HCEC 1CT (cell line): Measurements from ENCODE around the gene SLC4A3.

Experiments used
- DNase-seq: peaks from one replicate; pipeline ENCODE4 v3.0.0-alpha.2; 2017

Gene SLC4A3

DNA sequence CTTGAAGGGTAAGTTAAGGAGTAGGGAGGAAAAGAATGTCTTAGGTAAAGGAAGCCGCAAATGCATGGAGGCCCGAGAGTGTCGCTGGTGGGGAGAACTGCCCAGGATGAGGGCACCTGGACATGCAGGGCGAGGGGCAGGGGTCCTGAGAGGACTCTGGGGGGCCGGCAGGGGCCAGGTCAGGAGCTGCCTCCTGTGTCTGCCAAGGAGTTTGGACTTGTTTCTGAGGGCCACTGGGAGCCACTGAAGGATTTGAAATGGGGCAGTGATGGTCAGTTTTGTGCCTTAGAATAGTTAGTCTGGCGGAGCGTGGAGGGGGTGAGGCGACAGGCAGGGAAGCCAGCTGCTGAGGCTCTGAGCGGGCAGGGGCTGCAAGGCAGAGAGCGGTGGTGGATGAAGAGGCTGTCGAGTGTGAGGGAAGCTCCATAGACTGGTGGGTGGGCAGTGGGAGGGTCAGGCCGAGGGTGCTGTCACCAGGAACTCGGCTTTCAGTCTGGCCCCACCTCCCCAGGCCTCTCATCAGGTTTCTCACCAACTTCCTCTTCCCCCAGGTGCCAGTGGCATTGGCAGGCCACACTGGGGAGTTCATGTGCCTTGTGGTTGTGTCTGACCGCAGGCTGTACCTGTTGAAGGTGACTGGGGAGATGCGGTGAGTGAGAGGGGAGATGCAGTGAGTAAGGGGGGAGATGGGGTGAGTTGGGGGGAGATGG is 14.7 kb upstream of the SLC4A3 start:
- DNase-seq, result no peak

DNA sequence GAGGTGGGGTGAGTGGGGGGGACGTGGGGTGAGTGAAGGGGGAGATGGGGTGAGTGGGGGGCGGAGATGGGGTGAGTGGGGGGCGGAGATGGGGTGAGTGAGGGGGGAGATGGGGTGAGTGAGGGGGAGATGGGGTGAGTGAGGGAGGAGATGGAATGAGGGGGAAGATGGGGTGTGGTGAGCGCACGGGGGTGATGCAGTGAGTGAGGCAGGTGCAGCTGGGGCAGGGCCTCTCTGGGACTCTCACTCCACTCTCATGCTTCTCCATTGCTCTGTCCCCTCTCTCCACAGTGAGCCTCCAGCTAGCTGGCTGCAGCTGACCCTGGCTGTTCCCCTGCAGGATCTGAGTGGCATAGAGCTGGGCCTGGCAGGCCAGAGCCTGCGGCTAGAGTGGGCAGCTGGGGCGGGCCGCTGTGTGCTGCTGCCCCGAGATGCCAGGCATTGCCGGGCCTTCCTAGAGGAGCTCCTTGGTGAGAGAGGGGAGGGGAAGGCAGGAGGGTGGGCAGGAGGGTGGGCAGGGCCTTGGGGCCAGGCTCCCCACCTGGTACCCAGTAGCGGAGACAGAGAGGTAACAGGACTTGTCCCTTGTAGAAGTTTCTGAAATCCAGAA is 13.9 kb upstream of the SLC4A3 start:
- DNase-seq, result no peak

DNA sequence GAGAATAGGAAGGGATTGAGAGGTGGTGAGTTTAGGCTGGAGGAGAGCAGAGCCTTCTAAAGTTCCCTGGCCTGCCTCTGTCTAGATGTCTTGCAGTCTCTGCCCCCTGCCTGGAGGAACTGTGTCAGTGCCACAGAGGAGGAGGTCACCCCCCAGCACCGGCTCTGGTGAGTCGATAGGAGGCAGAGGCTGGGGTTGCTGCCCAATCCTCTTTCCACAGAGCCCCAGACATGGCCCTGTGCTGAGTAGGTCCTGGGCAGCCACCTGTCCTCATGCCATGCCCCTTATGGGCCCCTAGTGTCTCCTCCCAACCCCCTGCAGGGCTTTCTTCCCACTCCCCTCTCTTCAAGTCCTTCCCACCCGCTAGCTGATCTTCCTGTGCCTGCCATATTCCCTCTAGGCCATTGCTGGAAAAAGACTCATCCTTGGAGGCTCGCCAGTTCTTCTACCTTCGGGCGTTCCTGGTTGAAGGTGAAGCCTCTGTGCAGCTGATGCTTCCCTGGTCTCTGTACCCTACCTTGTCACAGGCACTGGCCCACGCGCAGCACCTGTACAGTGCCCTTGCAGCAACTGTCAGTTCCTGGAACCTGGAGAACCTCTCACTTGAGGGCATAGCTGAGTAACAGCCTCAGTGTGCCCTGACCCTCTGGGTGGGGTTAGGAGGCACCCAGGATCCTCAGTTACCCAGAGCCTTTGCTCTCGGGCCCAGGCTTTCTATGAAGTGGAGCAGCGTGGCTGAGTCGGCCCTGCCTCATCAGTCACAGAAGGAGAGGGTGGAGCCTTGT is 13.2 kb upstream of the SLC4A3 start:
- DNase-seq, result no peak

- no peak for DNase-seq
Measured at GRCh38 chr2:219615036-219615435, 12.4 kb upstream of the SLC4A3 start.

DNA sequence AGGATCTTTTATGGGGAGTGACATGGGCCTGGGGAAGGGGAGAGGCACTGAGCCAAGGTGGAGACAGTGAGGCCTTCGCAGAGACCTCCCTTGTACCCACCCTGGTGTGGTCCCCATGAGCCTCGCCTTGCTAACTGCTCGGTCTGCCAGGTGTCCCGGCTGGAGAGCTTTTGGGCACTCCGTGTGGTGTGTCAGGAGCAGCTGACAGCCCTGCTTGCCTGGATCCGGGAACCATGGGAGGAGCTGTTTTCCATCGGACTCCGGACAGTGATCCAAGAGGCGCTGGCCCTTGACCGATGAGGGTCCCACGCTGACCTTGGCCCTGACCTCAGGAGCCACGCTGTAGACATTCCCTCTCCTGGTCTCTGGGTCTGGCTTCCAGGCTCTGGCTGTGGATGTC is 11.5 kb upstream of the SLC4A3 start:
- no peak for DNase-seq

DNA sequence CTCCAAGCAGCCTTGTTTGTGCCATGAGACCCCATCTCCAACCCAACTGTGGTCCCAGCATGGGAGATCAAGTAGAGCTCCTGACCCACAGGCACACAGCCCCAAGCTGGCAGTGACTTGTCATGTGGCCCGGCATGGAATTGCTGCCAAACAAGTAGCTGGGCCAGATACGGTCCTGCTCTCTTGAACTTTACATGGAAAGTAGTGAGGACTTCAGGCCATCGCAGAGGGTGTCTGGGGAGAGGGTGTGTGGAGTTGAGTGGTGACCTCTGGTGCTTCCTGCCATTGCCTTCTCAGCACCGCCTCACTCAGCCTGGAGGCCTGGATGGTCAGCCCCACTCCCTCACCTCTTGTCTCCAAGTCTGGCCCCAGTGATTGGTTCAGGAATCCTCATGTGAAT is 10.9 kb upstream of the SLC4A3 start:
- DNase-seq, result no peak

- no peak for DNase-seq
Measured at GRCh38 chr2:219618733-219619122, 8.7 kb upstream of the SLC4A3 start.

- DNase-seq, result no peak
Measured at GRCh38 chr2:219619235-219619634, 8.2 kb upstream of the SLC4A3 start.

DNA sequence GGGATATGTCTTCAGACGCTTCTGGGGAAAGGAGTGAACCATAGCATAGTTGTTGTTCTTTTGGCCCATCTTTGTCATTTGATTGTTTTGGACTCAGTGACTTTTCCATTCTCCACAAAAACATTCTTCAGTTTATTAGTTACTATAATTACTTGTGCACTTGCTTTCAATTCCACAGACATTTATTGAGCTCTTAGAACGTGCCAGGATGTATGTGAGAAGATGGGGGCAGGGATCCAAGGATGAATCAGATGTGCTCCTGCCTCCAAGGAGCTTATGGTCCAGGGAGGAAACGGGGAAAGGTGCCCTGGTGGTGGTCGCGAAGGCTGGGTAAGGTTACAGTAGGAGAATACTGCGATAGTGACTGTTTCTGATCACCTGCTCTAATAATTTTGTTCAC is 6.9 kb upstream of the SLC4A3 start:
- DNase-seq, result no peak

GRCh38 chr2:219621935-219622334 is 5.5 kb upstream of the SLC4A3 start:
- no peak for DNase-seq

- no peak for DNase-seq
Measured at GRCh38 chr2:219622472-219622871, 5.0 kb upstream of the SLC4A3 start.

DNA sequence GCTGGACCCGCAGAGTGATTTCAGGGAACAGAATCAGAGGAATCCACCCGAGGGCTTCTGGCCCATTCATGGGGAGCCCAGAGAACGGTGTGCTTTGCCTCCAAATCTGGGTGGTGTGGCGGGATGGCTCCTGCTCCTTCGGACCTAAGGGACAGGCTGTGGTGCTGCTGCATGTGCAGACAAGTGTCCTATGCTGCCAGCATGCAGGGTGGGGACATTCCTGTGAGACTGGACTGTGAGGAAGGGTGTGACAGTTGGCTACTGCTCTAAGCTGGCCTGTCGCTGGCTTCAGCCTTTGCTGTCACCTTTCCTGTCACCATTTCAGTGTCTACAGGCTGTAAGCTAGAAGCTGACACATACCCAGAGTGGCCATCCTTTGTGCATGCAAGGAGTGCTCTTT is 2.9 kb upstream of the SLC4A3 start:
- DNase-seq, result no peak

DNA sequence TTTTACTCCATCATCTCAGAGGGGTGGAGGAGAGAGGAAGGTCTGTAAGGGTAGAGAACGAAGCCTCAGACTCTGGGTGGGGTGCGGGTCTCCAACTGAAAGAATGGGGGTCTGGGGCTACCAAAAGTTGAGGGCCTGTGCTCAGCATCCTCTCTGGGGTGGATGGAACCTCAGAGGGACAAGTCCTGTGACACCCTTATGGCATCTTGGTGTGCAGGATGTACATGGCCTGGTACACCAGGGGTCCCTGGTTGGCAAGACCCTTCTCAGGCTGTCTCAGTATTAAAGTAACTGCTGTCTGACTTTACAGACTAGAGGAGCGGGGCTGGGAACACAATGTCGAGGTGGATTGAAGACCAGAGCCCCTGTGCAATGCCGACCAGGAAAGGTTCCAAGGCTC is 2.3 kb upstream of the SLC4A3 start:
- no peak for DNase-seq

DNA sequence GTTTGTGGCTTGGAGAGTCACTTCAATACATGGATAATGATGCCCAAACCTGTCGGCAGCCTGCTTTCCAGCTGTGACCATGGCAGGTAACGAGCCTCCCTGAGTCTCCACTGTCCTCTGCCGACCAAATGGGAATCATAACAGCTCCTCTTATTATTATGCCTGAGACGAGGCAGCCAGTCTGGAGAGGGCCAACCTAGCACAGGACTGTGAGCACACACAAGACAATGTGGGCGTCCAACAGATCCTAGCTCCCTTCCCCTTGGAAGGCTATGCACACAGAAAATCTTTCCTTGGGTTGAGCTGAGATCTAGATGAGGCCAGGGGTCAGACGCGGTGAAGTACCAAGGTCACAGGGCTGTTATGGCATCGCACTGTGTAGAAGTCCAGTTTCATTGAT is 890 bp upstream of the SLC4A3 start:
- DNase-seq, result no peak

DNA sequence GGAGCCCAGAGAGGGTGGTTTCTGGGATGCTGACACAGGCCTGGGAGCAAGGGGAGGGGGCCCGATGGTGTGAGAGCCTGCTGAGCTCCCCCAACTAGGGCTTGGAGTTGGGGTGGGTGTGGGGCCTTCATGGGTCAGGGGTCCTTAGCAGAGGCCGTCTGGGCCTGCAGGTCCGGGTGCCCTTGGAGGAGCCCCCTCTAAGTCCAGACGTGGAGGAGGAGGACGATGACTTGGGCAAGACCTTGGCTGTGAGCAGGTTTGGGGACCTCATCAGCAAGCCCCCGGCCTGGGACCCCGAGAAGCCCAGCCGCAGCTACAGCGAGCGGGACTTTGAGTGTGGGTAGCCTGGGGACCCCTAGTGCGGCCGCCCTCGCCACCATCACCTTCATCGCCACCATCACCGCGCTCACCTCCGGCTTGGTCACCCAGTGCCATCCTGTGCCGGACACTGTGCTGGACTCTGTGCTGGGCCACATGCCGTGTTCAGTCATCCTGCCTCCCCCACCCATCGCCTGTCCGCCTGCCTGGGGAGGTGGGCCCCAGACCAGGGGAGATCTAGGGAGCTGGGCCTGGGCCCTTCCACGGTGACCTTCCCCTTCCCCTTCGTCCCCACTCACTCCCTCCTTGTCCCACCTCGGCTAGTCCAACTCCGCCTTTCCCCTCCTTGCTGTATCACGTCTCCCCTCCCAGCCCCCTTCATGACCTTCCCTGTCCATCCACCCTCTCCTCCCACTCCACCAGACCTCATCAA is 980 bp downstream of the SLC4A3 start:
- no peak for DNase-seq

DNA sequence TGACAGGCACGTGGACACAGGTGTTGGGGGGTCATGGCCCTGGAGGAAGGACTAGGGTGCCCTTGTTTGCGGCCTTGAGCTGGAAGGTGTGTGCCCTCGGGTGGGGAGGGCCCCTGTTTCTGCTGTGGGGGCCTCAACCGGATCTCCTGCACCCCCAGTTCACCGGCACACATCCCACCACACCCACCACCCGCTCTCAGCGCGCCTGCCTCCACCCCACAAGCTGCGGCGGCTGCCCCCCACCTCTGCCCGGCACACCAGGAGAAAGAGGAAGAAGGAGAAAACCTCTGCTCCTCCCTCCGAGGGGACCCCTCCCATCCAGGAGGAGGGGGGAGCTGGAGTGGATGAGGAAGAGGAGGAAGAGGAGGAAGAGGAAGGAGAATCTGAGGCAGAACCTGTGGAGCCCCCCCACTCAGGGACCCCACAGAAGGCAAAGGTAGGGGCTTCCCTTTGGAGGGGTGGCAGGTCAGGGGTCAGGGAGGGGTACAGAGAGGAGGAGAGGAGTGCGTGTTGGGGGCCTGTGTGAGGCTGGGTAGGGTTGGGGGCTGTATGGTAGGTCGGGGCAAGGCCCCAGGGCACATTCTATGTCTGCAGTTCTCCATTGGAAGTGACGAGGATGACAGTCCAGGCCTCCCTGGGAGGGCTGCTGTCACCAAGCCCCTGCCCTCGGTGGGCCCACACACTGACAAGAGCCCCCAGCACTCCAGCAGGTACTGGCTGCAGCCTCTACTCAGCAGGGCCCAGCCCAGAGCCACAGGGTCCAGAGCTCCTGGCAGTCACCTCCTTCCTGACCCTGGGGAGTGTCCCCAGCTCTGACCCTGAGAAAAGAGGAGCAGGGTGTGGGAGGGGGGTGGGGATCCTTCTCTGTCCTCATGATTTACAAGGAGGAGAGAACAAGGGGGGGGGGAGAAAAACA is 1.8 kb downstream of the SLC4A3 start:
- no peak for DNase-seq

DNA sequence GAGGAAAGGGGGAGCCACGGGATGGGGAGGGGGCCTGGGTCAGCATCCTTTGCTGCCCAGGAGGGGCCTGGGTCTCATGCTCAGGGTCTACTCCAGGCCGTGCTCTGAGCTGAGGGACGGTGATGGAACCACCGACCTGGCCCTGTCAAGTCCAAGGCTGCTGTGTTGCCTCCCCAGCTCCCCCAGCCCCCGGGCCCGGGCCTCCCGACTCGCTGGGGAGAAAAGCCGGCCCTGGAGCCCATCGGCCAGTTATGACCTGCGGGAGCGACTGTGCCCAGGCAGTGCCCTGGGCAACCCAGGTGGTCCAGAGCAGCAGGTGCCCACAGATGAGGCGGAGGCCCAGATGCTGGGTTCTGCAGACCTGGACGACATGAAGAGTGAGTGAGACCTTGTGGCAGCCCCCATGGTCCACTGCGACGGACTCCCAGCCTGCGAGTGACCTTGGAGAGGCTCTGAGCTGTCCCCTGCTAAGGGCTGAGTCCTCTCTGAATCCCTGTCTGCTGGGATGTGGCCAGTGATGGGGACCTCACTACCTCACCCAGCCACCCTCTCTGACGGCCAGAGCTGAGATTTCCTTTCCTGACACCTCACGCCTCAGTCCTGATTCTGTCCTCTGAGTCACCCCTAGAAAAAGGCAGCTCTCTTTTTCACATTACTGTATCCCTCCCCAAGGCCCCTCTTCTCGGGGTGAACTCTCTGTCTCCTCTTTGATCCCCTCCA is 2.7 kb downstream of the SLC4A3 start:
- no peak for DNase-seq

- no peak for DNase-seq
Measured at GRCh38 chr2:219630770-219631405, 3.5 kb downstream of the SLC4A3 start.

GRCh38 chr2:219631406-219631891 is 4.0 kb downstream of the SLC4A3 start:
- no peak for DNase-seq

GRCh38 chr2:219631904-219632759 is 4.7 kb downstream of the SLC4A3 start:
- DNase-seq, result no peak
